Neuron (in vitro differentiated cells): ENCODE data around the gene NHLRC2.

ENCODE experiments used
- H2AFZ ChIP-seq: one replicate; pipeline ENCODE4 v1.6.1; 2013; ENCODE audit warnings: low read depth, mild to moderate bottlenecking, inconsistent platforms, low read length, moderate library complexity
- H3K27me3 ChIP-seq: one replicate; pipeline ENCODE4 v1.6.1; 2013; ENCODE audit warnings: low read length; ENCODE audit not compliant: insufficient read depth
- H3K36me3 ChIP-seq: one replicate; pipeline ENCODE4 v1.6.1; 2013; ENCODE audit warnings: low read length; ENCODE audit not compliant: insufficient read depth
- H3K4me1 ChIP-seq: one replicate; pipeline ENCODE4 v1.6.1; 2013; ENCODE audit warnings: low read length; ENCODE audit not compliant: insufficient read depth
- H3K4me3 ChIP-seq: 2 replicates; pipeline ENCODE4 v1.5.1; 2013; ENCODE audit warnings: mild to moderate bottlenecking, low read length, moderate library complexity
- H3K9me3 ChIP-seq: one replicate; pipeline ENCODE4 v1.6.1; 2013; ENCODE audit warnings: low read length

Gene NHLRC2

DNA sequence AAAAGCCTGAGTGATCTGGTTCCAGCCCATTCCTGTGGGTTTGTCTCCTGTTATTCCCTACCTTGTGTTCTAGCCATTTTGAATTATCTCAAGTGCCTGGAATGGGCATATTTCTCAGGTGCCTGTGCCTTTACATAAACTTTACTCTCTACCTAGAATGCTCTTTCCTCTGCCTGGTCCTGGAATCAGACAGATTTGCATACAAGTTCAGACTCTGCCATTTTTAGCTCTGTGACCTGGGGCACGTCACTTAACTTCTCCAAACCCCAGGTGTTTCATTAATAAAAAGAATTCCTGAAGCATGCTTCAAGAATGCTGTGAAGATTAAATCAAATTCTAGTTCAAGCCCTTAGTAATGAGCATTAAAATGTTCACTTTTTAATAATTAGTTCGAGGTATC is 8.4 kb upstream of the NHLRC2 start:
- no peak overlapping the region for H2AFZ ChIP-seq
- H3K9me3 ChIP-seq = no peaks in the 10 kb centered on the region
- no peaks in the 10 kb centered on the region for H3K27me3 ChIP-seq
- H3K4me1 ChIP-seq = peaks cover 13% of the 10 kb centered on the region
- peaks cover 55% of the 10 kb centered on the region for H3K36me3 ChIP-seq
- H3K4me3 ChIP-seq = no peak overlapping the region

DNA sequence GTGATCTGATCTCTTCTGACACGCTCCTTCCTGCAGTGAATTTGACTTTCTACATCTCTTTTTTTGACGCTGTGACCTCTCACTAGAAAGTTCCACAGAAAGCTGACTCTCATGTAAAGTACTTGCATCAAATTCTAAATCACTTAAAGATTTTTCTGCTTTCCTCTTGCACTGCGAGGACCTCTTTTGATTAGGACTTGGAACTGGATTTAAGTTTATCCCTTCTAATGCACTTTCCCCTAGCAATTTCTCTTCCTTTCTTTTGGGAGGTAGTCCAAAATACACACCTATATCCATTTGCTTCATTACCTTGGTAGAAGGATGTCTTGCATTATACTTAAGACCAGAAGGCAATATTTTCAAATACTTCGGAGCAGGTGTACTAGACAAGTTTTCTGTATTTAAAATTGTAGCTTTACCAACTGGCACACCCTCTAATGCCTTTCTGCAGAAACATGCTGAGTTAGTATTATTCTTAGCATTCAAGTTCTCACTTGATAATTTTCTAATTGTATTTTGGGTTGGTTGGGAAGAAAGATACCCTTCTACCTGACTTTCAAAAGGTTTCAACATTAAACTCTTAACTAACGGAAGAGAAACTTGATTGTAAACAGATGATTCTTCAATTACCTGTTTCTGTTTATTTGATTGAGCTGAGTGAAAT is 5.2 kb upstream of the NHLRC2 start:
- peaks cover 30% of the 10 kb centered on the region for H3K4me1 ChIP-seq
- H3K36me3 ChIP-seq = peaks cover 46% of the 10 kb centered on the region
- H3K9me3 ChIP-seq = no peaks in the 10 kb centered on the region
- H2AFZ ChIP-seq = no peak overlapping the region
- H3K27me3 ChIP-seq = no peaks in the 10 kb centered on the region
- no peak overlapping the region for H3K4me3 ChIP-seq

DNA sequence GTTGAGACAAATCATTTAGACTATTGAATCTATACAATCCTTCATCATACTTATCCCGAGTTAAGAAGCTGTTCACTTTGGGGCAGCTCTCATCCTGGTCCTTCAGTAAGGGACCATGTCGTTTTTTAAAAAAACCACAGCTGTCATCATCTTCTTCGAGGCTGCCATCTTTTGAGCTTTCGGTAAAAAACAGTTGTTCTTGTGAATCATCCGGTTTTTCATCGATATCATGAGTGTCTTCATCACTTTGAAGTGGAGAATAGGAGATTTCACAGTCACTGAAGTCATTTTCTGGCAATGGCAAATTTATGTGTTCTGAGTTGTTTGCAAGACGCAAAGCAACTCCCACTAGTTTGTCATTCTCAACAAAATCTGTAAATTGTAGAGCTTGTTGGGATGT is 4.5 kb upstream of the NHLRC2 start:
- Histone ChIP-seq H3K4me3 (no peak overlapping the region), H3K27me3 (no peaks in the 10 kb centered on the region), H3K36me3 (peaks cover 40% of the 10 kb centered on the region), H2AFZ (no peak overlapping the region), H3K4me1 (peaks cover 29% of the 10 kb centered on the region), H3K9me3 (no peaks in the 10 kb centered on the region)

DNA sequence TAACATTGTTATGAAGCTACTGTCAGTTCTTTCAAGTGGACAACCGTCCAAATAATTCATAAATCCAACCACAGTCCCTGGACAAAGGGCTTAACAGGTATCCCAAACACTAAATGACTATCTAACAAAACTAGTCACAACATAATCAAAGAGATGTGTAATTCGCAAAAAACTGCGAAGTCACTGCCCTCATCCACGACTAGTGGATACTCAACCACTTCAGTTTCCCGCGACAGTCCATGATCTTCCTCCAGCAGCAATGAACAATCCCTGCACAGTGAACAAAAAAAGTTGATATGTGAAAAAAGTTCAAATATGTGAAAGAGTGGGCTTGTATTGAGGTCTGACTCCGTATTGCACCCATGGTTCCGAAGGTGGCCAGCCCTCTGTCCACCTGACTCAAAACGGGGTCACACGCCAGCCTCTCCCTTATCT is 866 bp upstream of the NHLRC2 start:
- Histone ChIP-seq H3K4me3 (peak overlapping the region; percentile 94), H3K4me1 (peaks cover 52% of the 10 kb centered on the region), H3K9me3 (no peaks in the 10 kb centered on the region), H3K36me3 (peaks cover 26% of the 10 kb centered on the region), H3K27me3 (no peaks in the 10 kb centered on the region), H2AFZ (peak overlapping the region; percentile 96)

GRCh38 chr10:113854761-113855588 is 514 bp downstream of the NHLRC2 start:
- Histone ChIP-seq H3K27me3 (no peaks in the 10 kb centered on the region), H3K4me3 (peak overlapping the region; percentile 94), H3K4me1 (peaks cover 50% of the 10 kb centered on the region), H2AFZ (peak overlapping the region; percentile 96), H3K36me3 (peaks cover 26% of the 10 kb centered on the region), H3K9me3 (peaks cover 3% of the 10 kb centered on the region)

GRCh38 chr10:113856563-113856962 is 2.1 kb downstream of the NHLRC2 start:
- Histone ChIP-seq H2AFZ (no peak overlapping the region), H3K9me3 (peaks cover 12% of the 10 kb centered on the region), H3K27me3 (no peaks in the 10 kb centered on the region), H3K4me3 (peak overlapping the region; percentile 94), H3K36me3 (peaks cover 37% of the 10 kb centered on the region), H3K4me1 (peaks cover 40% of the 10 kb centered on the region)

DNA sequence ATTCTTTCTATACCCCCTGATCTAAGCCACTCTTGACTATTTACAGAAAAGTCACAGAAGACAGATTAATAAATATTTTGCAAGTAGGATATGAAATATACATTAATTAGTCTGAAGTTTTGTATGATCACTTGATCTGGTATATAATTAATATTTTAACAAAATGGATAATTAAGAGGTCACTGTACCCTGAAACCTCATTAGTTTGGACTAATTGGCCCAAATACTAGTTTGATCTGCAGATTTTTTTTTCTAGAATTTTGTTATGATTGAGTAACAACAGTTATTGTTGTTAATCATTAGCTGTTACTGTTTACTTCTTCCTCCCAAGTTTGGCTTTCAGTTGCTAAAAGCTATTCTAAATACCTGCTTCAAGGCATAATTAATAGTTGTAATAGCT is 2.7 kb downstream of the NHLRC2 start:
- no peak overlapping the region for H2AFZ ChIP-seq
- peak overlapping the region; percentile 94 for H3K4me3 ChIP-seq
- H3K36me3 ChIP-seq = peaks cover 42% of the 10 kb centered on the region
- peaks cover 37% of the 10 kb centered on the region for H3K4me1 ChIP-seq
- no peaks in the 10 kb centered on the region for H3K27me3 ChIP-seq
- H3K9me3 ChIP-seq = peaks cover 12% of the 10 kb centered on the region

GRCh38 chr10:113858541-113858940 is 4.1 kb downstream of the NHLRC2 start:
- Histone ChIP-seq H3K4me1 (peaks cover 27% of the 10 kb centered on the region), H2AFZ (no peak overlapping the region), H3K4me3 (no peak overlapping the region), H3K36me3 (peaks cover 49% of the 10 kb centered on the region), H3K27me3 (no peaks in the 10 kb centered on the region), H3K9me3 (peaks cover 12% of the 10 kb centered on the region)

GRCh38 chr10:113859261-113859660 is 4.8 kb downstream of the NHLRC2 start:
- Histone ChIP-seq H3K4me3 (no peak overlapping the region), H2AFZ (no peak overlapping the region), H3K36me3 (peaks cover 55% of the 10 kb centered on the region), H3K4me1 (peaks cover 24% of the 10 kb centered on the region), H3K27me3 (no peaks in the 10 kb centered on the region), H3K9me3 (peaks cover 12% of the 10 kb centered on the region)

- H3K9me3 ChIP-seq = peaks cover 5% of the 10 kb centered on the region
- peaks cover 49% of the 10 kb centered on the region for H3K36me3 ChIP-seq
- no peak overlapping the region for H2AFZ ChIP-seq
- H3K4me1 ChIP-seq = no peaks in the 10 kb centered on the region
- H3K27me3 ChIP-seq = no peaks in the 10 kb centered on the region
- no peak overlapping the region for H3K4me3 ChIP-seq
Measured at GRCh38 chr10:113865901-113866300, 11.4 kb downstream of the NHLRC2 start.

DNA sequence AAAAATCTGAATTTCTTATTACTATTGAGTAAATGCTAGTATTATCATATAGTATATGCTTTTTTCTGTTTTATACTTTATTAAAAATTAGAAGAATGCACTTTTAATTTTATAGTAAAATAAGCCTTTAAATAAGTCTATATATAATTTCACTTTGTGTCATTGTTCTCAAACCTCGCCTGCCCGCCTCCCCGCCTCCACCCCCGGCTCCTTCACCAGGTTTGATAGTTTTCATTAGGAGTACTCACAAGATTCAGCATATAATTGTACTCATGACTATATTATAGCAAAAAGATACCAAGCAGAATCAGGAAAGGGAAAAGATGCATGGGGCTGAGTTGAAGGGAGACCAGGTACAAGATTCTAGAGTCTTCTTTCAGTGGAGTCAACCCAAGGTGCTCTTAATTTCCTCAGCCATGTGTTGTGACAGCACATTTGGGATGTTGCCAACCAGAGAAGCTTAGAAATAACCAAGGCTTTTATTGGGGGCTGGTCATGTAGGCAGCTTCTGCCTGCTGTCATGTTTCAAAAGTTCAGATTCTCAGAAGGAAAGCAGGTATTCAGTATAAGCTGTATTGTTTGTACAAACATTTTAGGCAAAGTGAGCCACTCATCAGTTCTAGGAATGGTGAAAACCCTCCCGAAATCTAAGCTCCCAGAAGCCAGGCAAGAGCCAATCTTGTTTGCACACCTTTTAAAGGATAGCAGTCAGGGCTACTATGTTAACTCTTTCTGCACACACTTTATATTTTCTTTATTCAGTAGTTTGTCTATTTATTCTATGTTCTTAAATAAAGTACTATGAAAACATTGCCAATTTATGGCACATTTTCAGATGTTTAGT is 12.3 kb downstream of the NHLRC2 start:
- peaks cover 2% of the 10 kb centered on the region for H3K9me3 ChIP-seq
- H3K36me3 ChIP-seq = peaks cover 41% of the 10 kb centered on the region
- no peaks in the 10 kb centered on the region for H3K4me1 ChIP-seq
- H3K4me3 ChIP-seq = no peak overlapping the region
- H2AFZ ChIP-seq = no peak overlapping the region
- H3K27me3 ChIP-seq = no peaks in the 10 kb centered on the region

GRCh38 chr10:113867904-113868303 is 13.4 kb downstream of the NHLRC2 start:
- H3K36me3 ChIP-seq = peaks cover 30% of the 10 kb centered on the region
- peaks cover 5% of the 10 kb centered on the region for H3K9me3 ChIP-seq
- H3K27me3 ChIP-seq = no peaks in the 10 kb centered on the region
- no peak overlapping the region for H3K4me3 ChIP-seq
- no peaks in the 10 kb centered on the region for H3K4me1 ChIP-seq
- H2AFZ ChIP-seq = no peak overlapping the region

DNA sequence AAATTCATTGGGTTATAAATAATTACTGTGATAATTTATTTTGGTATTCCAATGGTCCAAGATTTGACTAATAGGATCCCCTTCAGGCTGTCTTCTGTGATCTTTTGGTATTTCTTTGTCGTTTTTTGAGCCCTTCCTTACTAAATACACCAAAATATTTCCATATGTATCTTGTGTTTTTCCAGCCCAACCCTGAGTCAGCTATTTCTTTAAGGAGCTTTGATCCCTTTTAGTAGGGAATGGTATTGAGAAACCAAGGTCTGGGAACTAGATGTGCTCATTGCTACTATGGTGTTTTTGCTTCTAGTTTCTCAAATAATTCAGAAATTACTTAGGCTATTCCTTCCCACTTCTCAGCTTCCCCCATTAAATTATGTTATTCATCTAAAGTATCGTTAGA is 15.3 kb downstream of the NHLRC2 start:
- Histone ChIP-seq H3K4me3 (no peak overlapping the region), H3K36me3 (peaks cover 22% of the 10 kb centered on the region), H2AFZ (no peak overlapping the region), H3K4me1 (no peaks in the 10 kb centered on the region), H3K27me3 (no peaks in the 10 kb centered on the region), H3K9me3 (peaks cover 9% of the 10 kb centered on the region)
